ENCODE data around the gene WDCP.
"Not testable (repeated sequence)": the region's sequence is repeated elsewhere in the genome, so short reads cannot be mapped to it uniquely, and the experiment has no call there.

The WDCP gene

DNA sequence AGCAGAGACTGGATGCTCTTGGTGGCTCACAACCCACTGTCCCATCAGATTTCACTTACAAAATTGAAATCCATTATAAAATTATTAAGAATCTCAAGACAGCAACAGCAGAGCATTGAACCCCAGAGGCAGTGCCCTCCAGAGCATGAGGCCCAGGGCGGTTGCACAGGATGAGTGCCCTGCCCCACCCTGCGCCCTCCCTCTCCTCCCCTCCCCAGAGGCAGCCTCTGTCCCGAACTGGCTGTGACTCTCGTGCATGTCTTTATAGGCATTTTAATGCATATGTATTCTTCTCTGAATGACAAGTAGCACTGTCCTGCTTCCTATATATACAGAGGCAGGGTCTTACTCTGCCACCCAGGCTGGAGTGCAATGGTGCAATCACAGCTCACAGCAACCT lies 26.9 kb downstream of the WDCP start:
- no peak for DNase-seq

DNA sequence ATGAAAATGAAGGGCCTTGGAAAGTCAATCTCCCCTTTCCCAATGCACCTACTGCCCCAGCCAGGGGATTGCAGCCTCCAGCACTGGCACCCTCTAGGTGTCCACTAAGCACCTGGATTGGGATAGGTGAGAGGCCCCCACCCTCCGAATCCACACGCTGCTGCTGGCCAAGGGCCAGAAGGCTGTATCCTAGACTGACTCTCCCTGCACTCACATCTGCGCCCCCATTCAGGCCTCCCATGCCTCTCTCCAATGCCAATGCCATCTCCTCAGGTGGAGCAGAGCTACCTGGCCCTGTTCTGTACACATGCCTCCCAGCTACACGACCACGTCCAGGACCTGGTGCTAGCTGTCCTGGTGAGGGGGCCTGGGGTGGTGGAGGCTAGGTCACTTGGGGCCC lies 27.5 kb downstream of the WDCP start:
- DNase-seq = no peak

- no peak for DNase-seq
Measured at GRCh38 chr2:24018241-24018640, 28.9 kb downstream of the WDCP start.

DNA sequence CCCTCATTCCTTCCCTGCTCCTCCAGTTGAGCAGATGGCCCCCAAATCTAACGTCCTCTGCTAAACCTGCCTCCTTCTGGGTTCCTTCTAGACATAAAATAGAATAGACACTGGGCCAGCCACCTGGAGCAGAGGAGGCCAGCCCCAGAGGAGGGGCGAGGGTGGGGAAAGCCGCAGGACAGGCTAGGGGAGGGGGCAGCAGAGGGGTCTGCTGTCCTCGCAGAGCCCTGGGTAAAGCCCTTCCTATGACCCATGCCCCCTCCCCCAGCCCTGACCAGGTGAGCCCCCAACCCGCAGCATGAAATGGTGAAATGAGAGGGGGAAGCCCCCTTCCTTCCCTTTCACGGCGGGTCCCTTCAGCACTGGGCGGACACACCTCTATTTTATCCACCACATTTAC lies 29.5 kb downstream of the WDCP start:
- DNase-seq = no peak

DNA sequence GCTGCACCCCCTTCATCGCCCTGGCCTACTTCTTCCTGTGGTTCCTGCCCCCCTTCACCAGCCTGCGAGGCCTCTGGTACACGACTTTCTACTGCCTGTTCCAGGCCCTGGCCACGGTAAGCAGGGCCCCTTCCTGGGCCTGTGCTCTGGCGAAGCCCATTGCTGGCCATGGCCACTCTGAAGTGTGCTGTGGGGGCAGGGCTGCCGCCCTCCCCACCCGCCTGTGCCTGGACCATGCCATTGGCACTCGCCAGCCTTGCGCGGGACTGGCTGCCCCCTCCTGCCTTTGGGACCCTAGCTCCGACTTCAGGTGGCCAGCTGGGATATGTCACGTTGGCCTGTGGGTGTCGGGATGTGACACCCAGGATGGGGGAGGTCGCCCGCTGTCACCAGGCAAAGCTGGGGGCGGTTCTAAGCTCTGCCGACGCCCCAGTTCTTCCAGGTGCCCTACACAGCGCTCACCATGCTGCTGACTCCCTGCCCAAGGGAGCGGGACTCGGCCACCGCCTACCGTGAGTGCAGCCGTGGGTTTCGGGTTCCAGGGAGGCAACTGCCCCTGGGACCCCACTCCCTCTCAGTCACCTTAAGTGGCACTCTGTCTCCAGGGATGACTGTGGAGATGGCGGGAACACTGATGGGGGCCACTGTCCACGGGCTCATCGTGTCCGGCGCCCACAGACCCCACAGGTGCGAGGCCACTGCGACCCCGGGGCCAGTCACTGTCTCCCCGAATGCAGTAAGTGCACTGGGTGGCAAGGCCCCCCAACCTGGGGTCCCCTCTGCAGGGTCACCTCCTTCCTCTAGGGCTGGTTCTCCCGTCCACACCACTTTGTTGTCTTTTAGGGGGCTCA lies 30.1 kb downstream of the WDCP start:
- DNase-seq = no peak

- no peak for DNase-seq
Measured at GRCh38 chr2:24016376-24016761, 30.8 kb downstream of the WDCP start.

DNA sequence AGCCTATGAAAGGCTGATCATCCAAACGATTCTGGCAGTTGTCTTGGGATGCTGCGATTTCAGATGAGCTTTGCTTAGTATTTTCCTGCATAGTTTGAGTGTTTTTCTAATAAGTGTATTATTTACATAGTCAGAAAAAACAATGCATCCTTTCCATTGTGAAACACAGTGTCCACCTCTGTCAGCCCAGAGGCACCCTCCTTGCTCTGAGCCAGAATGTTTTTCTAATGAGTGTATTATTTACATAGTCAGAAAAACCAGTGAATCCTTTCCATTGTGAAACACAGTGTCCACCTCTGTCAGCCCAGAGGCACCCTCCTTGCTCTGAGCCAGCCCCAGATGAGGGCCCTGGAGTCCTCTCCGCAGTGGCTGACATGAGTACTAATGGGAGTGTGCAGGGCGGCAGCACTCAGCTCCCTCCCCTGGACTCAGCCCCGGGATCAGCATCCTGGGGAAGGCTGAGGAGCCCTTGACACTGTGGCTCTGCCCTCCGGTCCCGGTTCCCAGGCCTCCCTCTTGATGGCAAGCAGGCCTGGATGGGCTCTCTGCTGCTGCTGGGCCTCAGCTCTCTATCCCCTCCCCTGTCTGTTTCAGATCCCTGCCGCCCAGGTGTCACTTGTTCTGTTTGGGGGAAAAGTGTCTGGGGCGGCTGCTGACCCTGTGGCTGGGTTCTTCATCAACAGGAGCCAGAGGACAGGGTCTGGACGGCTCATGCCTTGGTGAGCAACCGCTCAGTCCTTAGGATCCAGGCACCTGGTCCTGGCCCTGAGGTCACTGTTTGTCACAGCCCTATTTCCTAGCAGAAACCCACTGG lies 31.4 kb downstream of the WDCP start:
- DNase-seq = no peak

DNA sequence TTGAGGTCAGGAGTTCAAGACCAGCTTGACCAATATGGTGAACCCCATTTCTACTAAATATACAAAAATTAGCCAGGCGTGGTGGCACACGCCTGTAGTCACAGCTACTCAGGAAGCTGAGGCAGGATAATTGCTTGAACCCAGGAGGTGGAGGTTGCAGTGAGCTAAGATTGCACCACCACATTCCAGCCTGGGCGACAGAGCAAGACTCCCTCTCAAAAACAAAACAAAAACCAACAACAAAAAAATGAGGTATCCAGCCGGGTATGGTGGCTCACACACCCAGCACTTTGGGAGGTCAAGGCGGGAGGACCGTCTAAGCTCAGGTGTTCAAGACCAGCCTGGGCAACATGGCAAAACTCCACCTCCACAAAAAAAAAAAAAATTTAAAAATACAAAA lies 32.3 kb downstream of the WDCP start:
- DNase-seq = not testable (repeated sequence)

- no peak for DNase-seq
Measured at GRCh38 chr2:24012521-24013188, 34.5 kb downstream of the WDCP start.

GRCh38 chr2:24011250-24012104 lies 35.7 kb downstream of the WDCP start:
- DNase-seq = no peak

DNA sequence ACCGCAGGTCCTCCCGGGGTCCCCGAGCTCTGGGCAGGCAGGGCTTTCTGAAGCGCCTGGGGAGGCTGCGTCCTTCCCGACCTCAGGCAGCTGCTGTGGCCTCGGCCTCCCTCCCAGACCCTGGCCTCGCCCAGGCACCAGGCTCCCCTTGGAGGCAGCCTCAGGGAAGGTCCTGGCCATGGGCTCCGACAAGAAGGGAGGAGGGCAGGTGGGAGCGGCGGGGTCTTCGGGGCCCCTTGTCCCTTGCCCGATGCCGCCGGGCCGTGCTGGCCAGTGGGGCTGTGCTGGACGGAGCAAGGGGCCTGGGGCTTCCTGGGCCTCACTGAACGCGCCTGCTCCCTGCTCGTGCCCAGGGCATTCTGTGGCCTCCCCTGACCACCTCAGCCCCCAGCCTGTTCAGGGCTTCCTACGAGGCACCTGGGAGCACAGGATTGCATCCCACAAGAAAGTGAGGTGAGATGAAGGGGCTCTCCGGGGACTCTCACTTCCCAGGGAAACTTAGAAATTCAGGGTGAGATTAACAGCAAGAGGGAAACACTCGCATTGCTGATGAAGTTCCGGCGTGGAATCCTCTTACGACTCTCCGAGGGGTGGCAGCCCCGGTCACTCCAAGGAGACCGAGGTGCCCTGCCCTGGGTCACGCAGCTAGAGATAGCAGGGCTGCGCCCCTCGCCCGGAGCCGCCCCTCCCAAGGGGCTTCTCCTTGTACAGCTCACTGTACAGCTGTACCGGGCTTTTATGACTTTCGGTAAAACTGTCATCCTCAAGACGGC lies 36.5 kb downstream of the WDCP start:
- no peak for DNase-seq

DNA sequence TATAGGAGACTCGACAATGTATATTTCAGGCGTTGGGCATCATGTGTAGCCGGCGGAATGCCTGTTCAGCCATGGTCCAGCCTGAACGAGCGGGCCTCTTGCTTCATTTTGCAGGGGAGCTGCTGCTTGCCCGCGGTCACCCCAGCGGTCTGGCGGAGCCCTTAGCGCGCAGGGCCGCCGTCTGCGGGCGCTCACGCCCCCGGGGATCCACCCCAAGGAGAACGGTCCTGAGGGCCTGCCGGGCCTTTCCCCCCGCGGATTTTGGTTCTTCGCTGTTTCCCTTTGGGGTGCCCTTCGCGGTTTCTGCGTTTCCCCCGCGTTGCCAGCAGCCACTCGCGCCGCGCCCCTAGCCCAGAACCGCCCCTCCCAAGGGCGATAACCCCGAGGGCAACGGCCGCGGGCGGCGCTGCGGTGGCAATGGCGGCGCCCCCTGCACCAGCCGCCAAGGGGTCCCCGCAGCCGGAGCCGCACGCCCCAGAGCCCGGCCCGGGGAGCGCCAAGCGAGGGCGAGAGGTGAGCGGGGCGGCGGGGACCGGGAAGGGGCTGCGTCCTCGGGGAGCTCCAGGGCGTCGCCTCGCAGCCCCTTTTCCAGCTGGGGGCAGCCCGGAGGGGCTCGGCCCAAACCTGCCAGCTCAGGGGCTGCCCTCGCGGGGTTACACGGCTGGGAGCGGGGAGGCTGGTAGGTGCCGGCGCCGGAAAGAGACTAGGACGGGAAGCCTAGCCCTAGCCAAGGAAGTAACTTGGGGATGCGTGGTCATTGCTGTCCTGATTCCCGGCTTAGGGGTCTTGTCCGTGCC lies 37.3 kb downstream of the WDCP start, which contains the start of gene MFSD2B:
TSS of gene MFSD2B (plus strand) at position 406 of the 797 bp plus-strand sequence. CDS start at position 418, 12 bp downstream.
- no peak for DNase-seq

GRCh38 chr2:24009367-24009679 lies 37.9 kb downstream of the WDCP start:
- DNase-seq = no peak

GRCh38 chr2:24008672-24009366 lies 38.4 kb downstream of the WDCP start:
- no peak for DNase-seq

DNA sequence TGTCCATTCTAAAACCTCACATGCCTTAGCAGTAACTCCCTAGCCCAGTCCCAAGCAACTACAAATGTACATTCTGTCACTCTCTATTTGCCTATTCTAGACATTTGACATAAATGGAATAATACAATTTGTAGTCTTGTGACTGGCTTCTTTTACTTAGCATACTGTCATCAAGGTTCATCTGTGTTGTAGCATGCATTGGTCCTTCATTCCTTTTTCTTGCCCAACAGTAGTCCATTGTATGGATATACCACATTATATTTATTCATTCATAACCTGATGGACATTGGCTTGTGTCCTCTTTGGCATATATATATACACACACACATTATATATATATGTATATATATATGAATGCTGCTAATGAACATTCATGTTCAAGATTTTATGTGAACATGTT lies 39.5 kb downstream of the WDCP start:
- no peak for DNase-seq

GRCh38 chr2:23994567-23994966 lies 52.6 kb downstream of the WDCP start:
- no peak for DNase-seq

DNA sequence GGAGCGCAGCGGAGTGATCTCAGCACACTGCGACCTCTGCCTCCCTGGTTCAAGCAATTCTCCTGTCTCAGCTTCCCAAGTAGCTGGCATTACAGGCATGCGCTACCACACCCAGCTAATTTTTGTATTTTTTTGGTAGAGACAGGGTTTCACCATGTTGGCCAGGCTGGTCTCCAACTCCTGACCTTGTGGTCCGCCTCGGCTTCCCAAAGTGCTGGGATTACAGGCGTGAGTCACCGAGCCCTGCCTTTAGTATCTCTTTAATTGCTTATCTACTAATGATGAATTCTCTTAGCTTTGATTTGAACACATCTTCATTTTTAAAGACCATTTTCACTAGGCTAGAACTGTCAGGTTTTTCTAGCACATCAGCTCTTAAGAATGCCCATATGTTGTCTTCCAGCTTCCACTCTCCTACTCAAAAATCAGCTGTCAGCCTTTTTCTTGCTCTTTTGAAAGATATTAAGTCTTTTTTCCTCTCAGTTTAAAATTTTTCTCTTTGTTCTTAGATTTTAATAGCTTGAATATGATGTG lies 53.4 kb downstream of the WDCP start:
- no peak for DNase-seq

DNA sequence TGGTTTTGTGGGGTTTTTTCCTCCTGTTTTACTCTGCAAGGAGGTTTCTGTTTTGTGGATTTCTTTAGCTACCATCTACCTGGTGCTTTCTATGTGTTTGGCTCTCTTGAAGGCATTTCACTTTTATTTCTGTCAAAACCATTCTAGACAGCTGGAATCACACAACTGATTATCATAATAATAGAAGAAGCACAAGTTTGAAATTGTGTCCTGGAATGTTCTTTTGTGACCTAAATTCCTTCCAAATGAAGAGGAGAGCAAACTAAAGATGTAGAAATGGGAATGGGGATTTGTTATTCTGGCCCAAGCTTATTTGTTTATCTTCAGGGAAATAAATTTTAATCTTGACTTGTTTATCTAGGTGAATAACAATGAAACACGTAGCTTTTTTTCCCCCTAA lies 54.3 kb downstream of the WDCP start:
- no peak for DNase-seq

DNA sequence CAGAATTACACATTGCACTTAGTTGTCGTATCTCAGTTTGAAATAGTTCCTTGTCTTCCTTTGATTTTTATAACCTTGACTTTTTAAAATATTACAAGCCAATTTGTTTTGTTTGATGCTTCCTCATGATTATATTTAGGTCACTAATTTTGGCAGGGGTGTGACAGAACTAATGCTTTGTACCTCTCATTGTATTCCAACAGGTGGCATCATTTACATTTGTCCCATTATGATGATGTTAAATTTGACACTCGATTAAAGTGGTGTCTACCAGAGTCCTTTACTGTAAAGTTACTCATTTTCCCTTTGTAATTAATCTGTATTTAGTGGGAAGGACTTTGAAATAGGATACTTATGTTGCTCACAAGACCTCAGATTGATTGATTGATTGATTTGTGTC lies 58.8 kb downstream of the WDCP start:
- no peak for DNase-seq

All from activated CD4-positive, alpha-beta T cell treated with anti-CD3 and anti-CD28 coated beads, Interleukin-2, amount 50 U/mL, for 1 hour (primary cell).